A549 (cell line): ENCODE results near the gene HOXB3. TPM values are rescaled to one million over a fixed set of nuclear protein-coding genes. Genes with fewer than 3 reads are reported as not detected.
A peak's percentile ranks its signal among the peaks of the same experiment; 100 is the strongest.

Experiments used
- ATAC-seq, 2 experiments: fragments of 200-7000 bp in 1 of 2; fragments of >200 bp in 1 of 2; cut with Nextera tagmentation in 1 of 2; cut with Tn5 transposase in 1 of 2; 3 replicates each; pipeline versions ENCODE4 v1.8.0 to v1.9.1; 2018 to 2020; ENCODE audit warnings: mild to moderate bottlenecking in 1 of 2, moderate library complexity in 1 of 2
- CTCF ChIA-PET: fragments of 300-600 bp; sonication (Branson Sonifier 250); formaldehyde crosslinking; extraction: SDS; loops from one replicate; lab custom pipeline; 2021; ENCODE audit warnings: antibody characterized with exemption, inconsistent platforms; lab: Yijun Ruan, JAX
- POLR2A ChIA-PET: fragments of 350-600 bp; formaldehyde crosslinking; extraction: SDS; loops from one replicate; lab custom pipeline; 2021; ENCODE audit warnings: antibody characterized with exemption, inconsistent platforms; lab: Yijun Ruan, JAX
- DNase-seq, 2 experiments: peaks; one replicate each; pipeline versions ENCODE4 v3.0.0 to v3.0.0-alpha.2; 2011 to 2016; ENCODE audit warnings: low read depth in 1 of 2, low spot score in 1 of 2
- FAIRE-seq: peaks from 2 replicates; lab custom pipeline; 2011; peaks lifted over from hg19 to GRCh38; lab: Jason Lieb, UNC
- H3K27ac ChIP-seq, 2 experiments: fragments of >200 bp; sonication (Bioruptor Twin); formaldehyde crosslinking; 3 replicates each; pipeline ENCODE4 v1.5.1; 2016 to 2017
- H3K4me1 ChIP-seq: fragments of >200 bp; sonication (Bioruptor Twin); formaldehyde crosslinking; 3 replicates; pipeline ENCODE4 v1.6.1; 2016
- H3K4me2 ChIP-seq: fragments of >200 bp; sonication (Bioruptor Twin); formaldehyde crosslinking; 3 replicates; pipeline ENCODE4 v1.6.1; 2016
- H3K4me3 ChIP-seq: fragments of >200 bp; sonication (Bioruptor Twin); formaldehyde crosslinking; 3 replicates; pipeline ENCODE4 v1.5.1; 2016
- H3K9me3 ChIP-seq: fragments of >200 bp; sonication (Bioruptor Twin); formaldehyde crosslinking; 3 replicates; pipeline ENCODE4 v1.6.1; 2016
- CEBPB ChIP-seq, 2 experiments: fragments of >200 bp in 1 of 2; sonication (Bioruptor Twin) in 1 of 2; formaldehyde crosslinking in 1 of 2; IDR thresholded peaks; 2 replicates each; pipeline ENCODE4 v1.6.1; 2012 to 2016
- EHMT2 ChIP-seq: fragments of 200-600 bp; sonication (generic); IDR thresholded peaks from 2 replicates; pipeline ENCODE4 v1.6.1; 2016; ENCODE audit warnings: antibody characterized with exemption, low read depth, mild to moderate bottlenecking, moderate library complexity
- EP300 ChIP-seq, 2 experiments: fragments of >200 bp; sonication (Bioruptor Twin); formaldehyde crosslinking; IDR thresholded peaks; 2 replicates in 1 of 2; 3 replicates in 1 of 2; pipeline ENCODE4 v1.6.1; 2016 to 2017
- ESRRA ChIP-seq: fragments of 150-350 bp; IDR thresholded peaks from 2 replicates; pipeline ENCODE4 v1.6.1; 2014; ENCODE audit warnings: mild to moderate bottlenecking, low read length, borderline replicate concordance
- FOSL2 ChIP-seq, 2 experiments: fragments of 450-650 bp in 1 of 2; fragments of >200 bp in 1 of 2; sonication (Bioruptor Twin) in 1 of 2; formaldehyde crosslinking; IDR thresholded peaks; 2 replicates each; pipeline versions ENCODE4 v1.5.0 to v1.6.1; 2016 to 2020; ENCODE audit warnings: mild to moderate bottlenecking in 1 of 2, moderate library complexity in 1 of 2
- FOXS1 ChIP-seq: fragments of 250-450 bp; sonication (Bioruptor Pico); IDR thresholded peaks from 2 replicates; pipeline ENCODE4 v1.5.0; 2020; ENCODE audit warnings: mild to moderate bottlenecking, moderate library complexity
- GATA3 ChIP-seq: IDR thresholded peaks from 2 replicates; pipeline ENCODE4 v1.6.1; 2012; ENCODE audit warnings: borderline replicate concordance
- HDAC2 ChIP-seq: fragments of 200-600 bp; sonication (generic); IDR thresholded peaks from 2 replicates; pipeline ENCODE4 v1.6.1; 2016
- HEYL ChIP-seq: fragments of 250-450 bp; sonication (Bioruptor Pico); IDR thresholded peaks from 2 replicates; pipeline ENCODE4 v1.8.0; 2021; ENCODE audit warnings: mild to moderate bottlenecking, moderate library complexity
- HOXB13 ChIP-seq: fragments of 250-450 bp; sonication (Bioruptor Pico); IDR thresholded peaks from 2 replicates; pipeline ENCODE4 v1.5.0; 2020; ENCODE audit warnings: low read depth, mild to moderate bottlenecking, moderate library complexity
- JUNB ChIP-seq: fragments of >200 bp; sonication (Bioruptor Twin); formaldehyde crosslinking; IDR thresholded peaks from 2 replicates; pipeline ENCODE4 v1.6.1; 2016
- MAFK ChIP-seq: fragments of 450-650 bp; IDR thresholded peaks from 2 replicates; pipeline ENCODE4 v1.6.1; 2014; ENCODE audit not compliant: partially characterized antibody
- NPAS2 ChIP-seq: fragments of 250-450 bp; sonication (Bioruptor Pico); IDR thresholded peaks from 2 replicates; pipeline ENCODE4 v1.8.0; 2022; ENCODE audit warnings: mild to moderate bottlenecking, moderate library complexity, borderline replicate concordance
- POLR2AphosphoS2 ChIP-seq: conservative IDR thresholded peaks from 2 replicates; pipeline ENCODE4 v1.6.1; 2012; ENCODE audit warnings: low read length, improper control_type of control experiment, inconsistent platforms
- RAD21 ChIP-seq, 2 experiments: fragments of >200 bp in 1 of 2; sonication (Bioruptor Twin) in 1 of 2; formaldehyde crosslinking in 1 of 2; IDR thresholded peaks in 1 of 2; conservative IDR thresholded peaks in 1 of 2; 2 replicates in 1 of 2; 3 replicates in 1 of 2; pipeline ENCODE4 v1.6.1; 2012 to 2018; ENCODE audit warnings: inconsistent platforms in 1 of 2
- RARB ChIP-seq: fragments of 250-450 bp; sonication (Bioruptor Pico); IDR thresholded peaks from 2 replicates; pipeline ENCODE4 v1.8.0; 2021; ENCODE audit warnings: mild to moderate bottlenecking, moderate library complexity
- RFX5 ChIP-seq: fragments of 450-650 bp; IDR thresholded peaks from 2 replicates; pipeline ENCODE4 v1.7.1; 2014; ENCODE audit warnings: antibody characterized with exemption, mild to moderate bottlenecking, moderate library complexity
- SREBF2 ChIP-seq: fragments of 450-650 bp; IDR thresholded peaks from 2 replicates; pipeline ENCODE4 v1.6.1; 2014; ENCODE audit warnings: mild to moderate bottlenecking, moderate library complexity
- TFCP2L1 ChIP-seq: fragments of 250-450 bp; sonication (Bioruptor Pico); IDR thresholded peaks from 2 replicates; pipeline ENCODE4 v1.5.0; 2021; ENCODE audit warnings: mild to moderate bottlenecking
- ZC3H11A ChIP-seq: fragments of 450-650 bp; IDR thresholded peaks from 2 replicates; pipeline ENCODE4 v1.6.1; 2014; ENCODE audit warnings: antibody characterized with exemption, mild to moderate bottlenecking
- ZFP36 ChIP-seq: fragments of 450-650 bp; IDR thresholded peaks from 2 replicates; pipeline ENCODE4 v1.6.1; 2014; ENCODE audit warnings: borderline replicate concordance; ENCODE audit not compliant: partially characterized antibody
- ZNF302 ChIP-seq: fragments of 250-450 bp; sonication (Bioruptor Pico); IDR thresholded peaks from 2 replicates; pipeline ENCODE4 v1.9.0; 2021; ENCODE audit warnings: inconsistent platforms, mild to moderate bottlenecking, moderate library complexity
- WGBS: methylation state at CpG from one replicate; pipeline ENCODE4 v1.1.6; 2017; ENCODE audit errors: missing lambda C conversion rate; 5-methylcytosine and 5-hydroxymethylcytosine counted together
- polyA plus RNA-seq, 4 experiments: library from polyadenylated mRNA; depleted of rRNA in 3 of 4; stranded (reverse); fragments of >200 nt; fragmentation: RNase III in 1 of 4; extraction: RNeasy Plus Mini Kit Qiagen cat#74134 plus additional on column Dnase treatment in 1 of 4; gene quantifications; 2 replicates in 3 of 4; 3 replicates in 1 of 4; pipeline ENCODE4 v1.2.3, GENCODE V29; 2011 to 2017
- TF ChIP-seq, protein P1 (sequence below): fragments of >200 bp; sonication (Bioruptor Twin); formaldehyde crosslinking; IDR thresholded peaks from 2 replicates; pipeline ENCODE4 v1.6.1; 2016
- TF ChIP-seq, protein P2 (sequence below): fragments of >200 bp; sonication (Bioruptor Twin); formaldehyde crosslinking; IDR thresholded peaks from 3 replicates; pipeline ENCODE4 v1.6.1; 2016

Gene HOXB3
- polyA plus RNA-seq, 2 of the 4 experiments (the other 2 are of a cell fraction): 8.6 to 17.0 TPM

DNA sequence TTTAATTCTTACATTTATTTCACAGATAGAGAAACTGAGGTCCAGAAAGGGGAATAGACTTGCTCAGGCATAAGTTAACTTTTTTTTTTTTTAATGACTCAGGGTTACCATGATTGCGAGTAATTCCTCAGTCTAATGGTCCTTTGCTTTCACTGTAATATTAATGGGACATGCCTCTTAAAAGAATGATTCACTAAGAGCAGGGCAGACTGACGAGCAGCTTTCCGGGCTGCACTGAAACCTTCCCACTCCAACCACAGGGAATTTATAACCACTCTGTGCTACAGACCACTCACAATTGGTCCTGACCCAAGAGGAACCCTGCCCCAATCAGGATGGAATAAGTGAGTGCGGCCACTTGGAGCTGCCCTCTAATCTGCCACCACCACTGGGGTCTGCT is 50.9 kb downstream of the HOXB3 start:
- CTCF ChIA-PET: interaction anchor here (0.8 to 2.8 kb wide), 6 partner anchors 17 to 82 kb away, joined by 3 to 11 read pairs (median 4); no protein-coding TSS in a partner anchor
- FAIRE-seq (peak; percentile 43), ATAC-seq (no peak), DNase-seq (no peak)
- H3K27ac ChIP-seq: no peak overlapping the region
- WGBS: 81% methylated on average over 4 of the region's 4 CpGs
- no peak overlapping the region for H3K4me3 ChIP-seq
- H3K9me3 ChIP-seq: no peaks in the 10 kb centered on the region
- POLR2A ChIA-PET: no interaction called here
- no peak for TF ChIP-seq EP300 (IDR thresholded peaks at IDR 0.05)
- TF ChIP-seq ESRRA: no peak
- no peak for TF ChIP-seq CEBPB (IDR thresholded peaks at IDR 0.05)
- no peak for TF ChIP-seq RFX5
- TF ChIP-seq, protein P1, sequence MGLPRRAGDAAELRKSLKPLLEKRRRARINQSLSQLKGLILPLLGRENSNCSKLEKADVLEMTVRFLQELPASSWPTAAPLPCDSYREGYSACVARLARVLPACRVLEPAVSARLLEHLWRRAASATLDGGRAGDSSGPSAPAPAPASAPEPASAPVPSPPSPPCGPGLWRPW: no peak
- no peak for TF ChIP-seq FOXS1 (CRISPR knock-in tag)
- TF ChIP-seq ZC3H11A: no peak
- no peak for TF ChIP-seq FOSL2 (IDR thresholded peaks at IDR 0.05)
- no peak for TF ChIP-seq FOSL2 (CRISPR knock-in tag; IDR thresholded peaks at IDR 0.05)
- no peak for TF ChIP-seq GATA3
- TF ChIP-seq RARB (CRISPR knock-in tag): no peak
- no peak for TF ChIP-seq JUNB
- TF ChIP-seq MAFK: no peak
- TF ChIP-seq SREBF2: no peak
- TF ChIP-seq POLR2AphosphoS2: no peak
- TF ChIP-seq NPAS2 (CRISPR knock-in tag): no peak
- TF ChIP-seq, protein P2, sequence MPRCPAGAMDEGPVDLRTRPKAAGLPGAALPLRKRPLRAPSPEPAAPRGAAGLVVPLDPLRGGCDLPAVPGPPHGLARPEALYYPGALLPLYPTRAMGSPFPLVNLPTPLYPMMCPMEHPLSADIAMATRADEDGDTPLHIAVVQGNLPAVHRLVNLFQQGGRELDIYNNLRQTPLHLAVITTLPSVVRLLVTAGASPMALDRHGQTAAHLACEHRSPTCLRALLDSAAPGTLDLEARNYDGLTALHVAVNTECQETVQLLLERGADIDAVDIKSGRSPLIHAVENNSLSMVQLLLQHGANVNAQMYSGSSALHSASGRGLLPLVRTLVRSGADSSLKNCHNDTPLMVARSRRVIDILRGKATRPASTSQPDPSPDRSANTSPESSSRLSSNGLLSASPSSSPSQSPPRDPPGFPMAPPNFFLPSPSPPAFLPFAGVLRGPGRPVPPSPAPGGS: no peak
- TF ChIP-seq ZNF302: no peak
- TF ChIP-seq HOXB13 (CRISPR knock-in tag): no peak
- no peak overlapping the region for H3K4me2 ChIP-seq
- peaks cover 15% of the 10 kb centered on the region; the same call in 2 of the 3 replicates for H3K4me1 ChIP-seq

DNA sequence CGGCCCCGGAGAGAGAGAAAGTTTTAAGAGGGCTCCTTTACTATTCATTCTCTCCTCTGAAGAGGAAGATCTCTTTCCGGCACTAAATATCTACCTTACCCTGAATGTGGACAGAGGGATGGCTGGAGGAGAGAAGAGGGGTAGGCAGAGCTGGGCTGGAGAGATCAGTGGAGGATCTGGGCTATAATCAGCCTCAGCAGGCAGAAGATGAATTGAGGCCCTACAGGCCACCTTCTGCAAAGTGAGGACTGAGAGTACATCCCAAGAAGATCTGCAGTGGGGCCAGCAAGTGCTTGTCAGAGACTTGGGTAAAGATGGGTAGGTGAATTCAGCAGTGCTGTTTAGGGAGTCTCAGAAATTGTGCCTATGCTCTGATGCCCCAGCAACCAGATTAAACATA is 52.7 kb downstream of the HOXB3 start:
- ChIA-PET CTCF (interaction anchor here (1.0 kb wide), 1 partner anchor 27 kb away, joined by 3 read pairs; no protein-coding TSS in a partner anchor), POLR2A (no interaction called here)
- whole genome bisulfite sequencing: 80% methylated on average over 3 of the region's 3 CpGs
- no peak for TF ChIP-seq EP300 (IDR thresholded peaks at IDR 0.05)
- no peak for TF ChIP-seq ZFP36
- TF ChIP-seq RAD21 (conservative IDR thresholded peaks at IDR 0.05 in 1 of 2, IDR thresholded peaks at IDR 0.05 in 1 of 2): no peak
- TF ChIP-seq EHMT2: no peak
- no peak for TF ChIP-seq HEYL (CRISPR knock-in tag)
- no peak for TF ChIP-seq HDAC2
- no peak for TF ChIP-seq POLR2AphosphoS2
- no peak for TF ChIP-seq MAFK
- no peak for TF ChIP-seq TFCP2L1
- no peak overlapping the region; the same call in 2 of the 3 replicates for H3K4me2 ChIP-seq
- peak in 1 of 2 experiments; percentile 56; a peak in 3 of 6 replicates for ATAC-seq
- H3K9me3 ChIP-seq: no peaks in the 10 kb centered on the region
- peak overlapping the region; percentile 14 to 22; a peak in 3 of 6 replicates for H3K27ac ChIP-seq
- H3K4me1 ChIP-seq: peaks cover 13% of the 10 kb centered on the region; the same call in 2 of the 3 replicates
- no peak overlapping the region for H3K4me3 ChIP-seq
- DNase-seq: no peak
- no peak for FAIRE-seq
